DND-41 (cell line): ENCODE results near the gene AGAP1.

Source experiments
- ATAC-seq: fragments of 200-7000 bp; cut with Tn5 transposase; 3 replicates; pipeline ENCODE4 v1.9.1; 2021; ENCODE audit warnings: low read depth; ENCODE audit not compliant: insufficient read depth
- DNase-seq: peaks from one replicate; pipeline ENCODE4 v3.0.0-alpha.2; 2020
- H2AFZ ChIP-seq: 2 replicates; pipeline ENCODE4 v1.6.0; 2012; ENCODE audit warnings: low read depth, low read length
- H3K27ac ChIP-seq: 2 replicates; pipeline ENCODE4 v1.5.1; 2012; ENCODE audit warnings: low read length, inconsistent platforms
- H3K27me3 ChIP-seq: fragments of 200-600 bp; sonication (generic); 2 replicates; pipeline ENCODE4 v1.6.0; 2012; ENCODE audit warnings: low read length, mild to moderate bottlenecking, inconsistent platforms; ENCODE audit not compliant: insufficient read depth, poor library complexity
- H3K36me3 ChIP-seq: 2 replicates; pipeline ENCODE4 v1.5.1; 2012; ENCODE audit warnings: low read length, inconsistent platforms; ENCODE audit not compliant: insufficient read depth
- H3K4me1 ChIP-seq: 2 replicates; pipeline ENCODE4 v1.5.1; 2012; ENCODE audit warnings: mild to moderate bottlenecking, low read length; ENCODE audit not compliant: insufficient read depth
- H3K4me2 ChIP-seq: 2 replicates; pipeline ENCODE4 v1.6.0; 2012; ENCODE audit warnings: mild to moderate bottlenecking, moderate library complexity, low read length, inconsistent platforms; ENCODE audit not compliant: insufficient read depth
- H3K4me3 ChIP-seq, 2 experiments: fragments of 200-600 bp in 1 of 2; shearing (Covaris generic) in 1 of 2; 2 replicates each; pipeline ENCODE4 v1.5.1; 2012 to 2016; ENCODE audit warnings: inconsistent platforms in 2 of 2, low read length in 2 of 2, mild to moderate bottlenecking in 2 of 2, low read depth in 1 of 2, moderate library complexity in 1 of 2
- H3K79me2 ChIP-seq: 2 replicates; pipeline ENCODE4 v1.6.0; 2012; ENCODE audit warnings: low read length, inconsistent platforms; ENCODE audit not compliant: insufficient read depth
- H3K9ac ChIP-seq: 2 replicates; pipeline ENCODE4 v1.6.0; 2012; ENCODE audit warnings: low read depth, mild to moderate bottlenecking, inconsistent platforms, low read length, moderate library complexity
- H3K9me3 ChIP-seq: 2 replicates; pipeline ENCODE4 v1.5.1; 2012; ENCODE audit warnings: low read length, moderate library complexity, mild to moderate bottlenecking, inconsistent platforms; ENCODE audit not compliant: insufficient read depth, severe bottlenecking
- H4K20me1 ChIP-seq: 2 replicates; pipeline ENCODE4 v1.6.0; 2012; ENCODE audit warnings: low read length; ENCODE audit not compliant: insufficient read depth
- EZH2 ChIP-seq: IDR thresholded peaks from 3 replicates; pipeline ENCODE4 v1.6.1; 2012; ENCODE audit warnings: borderline replicate concordance, low read depth, mild to moderate bottlenecking, moderate library complexity, low read length, inconsistent platforms; ENCODE audit not compliant: severe bottlenecking
- TF ChIP-seq, protein P1 (sequence below): IDR thresholded peaks from 2 replicates; pipeline ENCODE4 v1.5.1; 2012; ENCODE audit warnings: borderline replicate concordance, low read length, moderate library complexity, mild to moderate bottlenecking; ENCODE audit not compliant: poor library complexity, severe bottlenecking; ENCODE audit errors: extremely low read depth

Gene AGAP1

GRCh38 chr2:235863414-235863813 lies 369.6 kb downstream of the AGAP1 start:
- no peaks in the 10 kb centered on the region for H3K27me3 ChIP-seq
- 0 out of 2 replicates have a peak, but pooled peaks cover 3% of the 10 kb centered on the region for H4K20me1 ChIP-seq
- H3K9me3 ChIP-seq, result no peaks in the 10 kb centered on the region
- H3K36me3 ChIP-seq, result no peaks in the 10 kb centered on the region
- H3K4me3 ChIP-seq, result no peak overlapping the region
- no peak for TF ChIP-seq EZH2
- TF ChIP-seq, protein P1, sequence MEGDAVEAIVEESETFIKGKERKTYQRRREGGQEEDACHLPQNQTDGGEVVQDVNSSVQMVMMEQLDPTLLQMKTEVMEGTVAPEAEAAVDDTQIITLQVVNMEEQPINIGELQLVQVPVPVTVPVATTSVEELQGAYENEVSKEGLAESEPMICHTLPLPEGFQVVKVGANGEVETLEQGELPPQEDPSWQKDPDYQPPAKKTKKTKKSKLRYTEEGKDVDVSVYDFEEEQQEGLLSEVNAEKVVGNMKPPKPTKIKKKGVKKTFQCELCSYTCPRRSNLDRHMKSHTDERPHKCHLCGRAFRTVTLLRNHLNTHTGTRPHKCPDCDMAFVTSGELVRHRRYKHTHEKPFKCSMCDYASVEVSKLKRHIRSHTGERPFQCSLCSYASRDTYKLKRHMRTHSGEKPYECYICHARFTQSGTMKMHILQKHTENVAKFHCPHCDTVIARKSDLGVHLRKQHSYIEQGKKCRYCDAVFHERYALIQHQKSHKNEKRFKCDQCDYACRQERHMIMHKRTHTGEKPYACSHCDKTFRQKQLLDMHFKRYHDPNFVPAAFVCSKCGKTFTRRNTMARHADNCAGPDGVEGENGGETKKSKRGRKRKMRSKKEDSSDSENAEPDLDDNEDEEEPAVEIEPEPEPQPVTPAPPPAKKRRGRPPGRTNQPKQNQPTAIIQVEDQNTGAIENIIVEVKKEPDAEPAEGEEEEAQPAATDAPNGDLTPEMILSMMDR, result no peak
- no peak for DNase-seq
- H3K4me1 ChIP-seq, result 0 out of 2 replicates have a peak, but pooled peaks cover 2% of the 10 kb centered on the region
- no peak overlapping the region for H3K4me2 ChIP-seq
- H3K27ac ChIP-seq, result no peak overlapping the region
- H3K79me2 ChIP-seq, result no peaks in the 10 kb centered on the region
- no peak for ATAC-seq
- H3K9ac ChIP-seq, result no peak overlapping the region
- H2AFZ ChIP-seq, result no peak overlapping the region

DNA sequence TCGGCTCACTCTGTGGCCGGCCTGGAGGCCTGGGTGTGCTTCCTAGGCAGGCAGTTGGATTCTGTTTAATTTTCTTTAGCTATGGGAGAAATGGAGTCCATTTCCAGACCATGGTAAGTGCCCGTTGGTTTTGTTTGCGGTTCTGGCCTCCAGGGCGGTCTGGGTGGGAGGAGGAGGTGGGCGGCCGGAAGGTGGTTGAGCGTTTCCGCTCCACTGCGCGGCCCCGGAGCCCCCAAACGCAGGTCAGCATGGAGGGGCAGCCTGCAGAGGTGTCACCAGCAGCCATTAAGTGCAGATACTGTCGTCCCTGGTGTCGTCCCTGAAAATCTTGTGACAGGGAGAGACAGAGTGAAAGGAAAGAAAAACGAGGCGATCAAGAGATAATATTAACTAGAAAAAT lies 370.5 kb downstream of the AGAP1 start:
- DNase-seq (no peak), ATAC-seq (no peak)
- TF ChIP-seq EZH2, result no peak
- TF ChIP-seq, protein P1, result no peak
- Histone ChIP-seq H2AFZ (no peak overlapping the region), H3K9ac (no peak overlapping the region), H3K9me3 (peaks cover 4% of the 10 kb centered on the region), H3K36me3 (no peaks in the 10 kb centered on the region), H3K4me1 (0 out of 2 replicates have a peak, but pooled peaks cover 2% of the 10 kb centered on the region), H3K79me2 (no peaks in the 10 kb centered on the region), H3K4me3 (no peak overlapping the region), H3K4me2 (no peak overlapping the region), H3K27me3 (no peaks in the 10 kb centered on the region), H3K27ac (no peak overlapping the region), H4K20me1 (0 out of 2 replicates have a peak, but pooled peaks cover 3% of the 10 kb centered on the region)

- Histone ChIP-seq H3K9ac (no peak overlapping the region), H3K27ac (no peak overlapping the region), H3K4me1 (0 out of 2 replicates have a peak, but pooled peaks cover 2% of the 10 kb centered on the region), H4K20me1 (0 out of 2 replicates have a peak, but pooled peaks cover 3% of the 10 kb centered on the region), H3K79me2 (no peaks in the 10 kb centered on the region), H3K36me3 (0 out of 2 replicates have a peak, but pooled peaks cover under 1% of the 10 kb centered on the region), H3K9me3 (peaks cover 4% of the 10 kb centered on the region), H3K4me3 (no peak overlapping the region), H2AFZ (no peak overlapping the region), H3K27me3 (no peaks in the 10 kb centered on the region), H3K4me2 (no peak overlapping the region)
- ATAC-seq (no peak), DNase-seq (no peak)
- TF ChIP-seq, protein P1, result no peak
- TF ChIP-seq EZH2, result no peak
These were observed 371.1 kb downstream of the AGAP1 start for GRCh38 chr2:235864733-235865515.
